C4-2B (cell line): ENCODE measurements around the gene HS3ST4.

Experiments
- H3K27ac ChIP-seq: fragments of 450-650 bp; 2 replicates; pipeline ENCODE4 v1.5.1; 2017
- ZFX ChIP-seq: fragments of 450-650 bp; IDR thresholded peaks from 2 replicates; pipeline ENCODE4 v1.6.1; 2017
- TF ChIP-seq, protein P1 (sequence below): fragments of 450-650 bp; conservative IDR thresholded peaks from 2 replicates; pipeline ENCODE4 v1.5.1; 2017; ENCODE audit warnings: mild to moderate bottlenecking

HS3ST4 gene

DNA sequence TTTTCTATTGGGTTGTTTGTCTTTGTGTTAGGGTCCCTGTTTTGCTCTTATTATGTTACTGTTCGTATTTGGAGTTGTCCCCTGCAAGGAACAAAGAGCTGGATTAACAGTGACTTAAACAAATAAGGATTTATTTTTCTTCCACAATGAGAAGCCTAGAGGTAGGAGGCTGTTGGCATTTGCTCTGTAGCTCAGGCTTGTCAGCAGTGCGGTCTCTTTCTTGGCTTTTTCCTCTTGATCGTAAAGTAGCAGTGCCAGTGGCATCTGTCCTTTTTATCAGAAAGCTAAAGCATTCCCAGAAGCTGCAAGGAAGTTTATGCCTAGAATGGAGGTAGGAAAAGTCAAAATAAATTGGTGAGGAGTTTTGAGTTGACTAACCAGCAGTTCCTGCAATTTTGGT lies 154.1 kb downstream of the HS3ST4 start:
- H3K27ac ChIP-seq, result no peak overlapping the region

DNA sequence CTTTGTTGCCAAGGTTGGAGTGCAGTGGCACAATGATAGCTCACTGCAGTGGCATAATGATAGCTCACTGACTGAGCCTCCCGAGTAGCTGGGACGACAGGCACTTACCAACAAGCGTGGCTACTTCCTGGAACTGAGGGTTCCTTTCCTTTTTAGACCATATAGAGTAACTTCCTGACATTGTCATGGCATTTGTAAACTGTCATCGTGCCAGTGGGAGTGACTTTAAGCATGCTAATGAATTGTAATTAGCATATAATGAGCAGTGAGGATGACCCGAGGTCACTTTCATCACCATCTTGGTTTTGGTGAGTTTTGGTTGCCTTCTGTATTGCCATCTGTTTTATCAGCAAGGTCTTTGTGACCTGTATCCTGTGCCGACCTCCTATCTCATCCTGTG lies 162.4 kb downstream of the HS3ST4 start:
- no peak overlapping the region for H3K27ac ChIP-seq

More for the DNA sequence above, 154.1 kb downstream of the HS3ST4 start:
- TF ChIP-seq ZFX, result no peak
- TF ChIP-seq, protein P1, sequence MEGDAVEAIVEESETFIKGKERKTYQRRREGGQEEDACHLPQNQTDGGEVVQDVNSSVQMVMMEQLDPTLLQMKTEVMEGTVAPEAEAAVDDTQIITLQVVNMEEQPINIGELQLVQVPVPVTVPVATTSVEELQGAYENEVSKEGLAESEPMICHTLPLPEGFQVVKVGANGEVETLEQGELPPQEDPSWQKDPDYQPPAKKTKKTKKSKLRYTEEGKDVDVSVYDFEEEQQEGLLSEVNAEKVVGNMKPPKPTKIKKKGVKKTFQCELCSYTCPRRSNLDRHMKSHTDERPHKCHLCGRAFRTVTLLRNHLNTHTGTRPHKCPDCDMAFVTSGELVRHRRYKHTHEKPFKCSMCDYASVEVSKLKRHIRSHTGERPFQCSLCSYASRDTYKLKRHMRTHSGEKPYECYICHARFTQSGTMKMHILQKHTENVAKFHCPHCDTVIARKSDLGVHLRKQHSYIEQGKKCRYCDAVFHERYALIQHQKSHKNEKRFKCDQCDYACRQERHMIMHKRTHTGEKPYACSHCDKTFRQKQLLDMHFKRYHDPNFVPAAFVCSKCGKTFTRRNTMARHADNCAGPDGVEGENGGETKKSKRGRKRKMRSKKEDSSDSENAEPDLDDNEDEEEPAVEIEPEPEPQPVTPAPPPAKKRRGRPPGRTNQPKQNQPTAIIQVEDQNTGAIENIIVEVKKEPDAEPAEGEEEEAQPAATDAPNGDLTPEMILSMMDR, result no peak

DNA sequence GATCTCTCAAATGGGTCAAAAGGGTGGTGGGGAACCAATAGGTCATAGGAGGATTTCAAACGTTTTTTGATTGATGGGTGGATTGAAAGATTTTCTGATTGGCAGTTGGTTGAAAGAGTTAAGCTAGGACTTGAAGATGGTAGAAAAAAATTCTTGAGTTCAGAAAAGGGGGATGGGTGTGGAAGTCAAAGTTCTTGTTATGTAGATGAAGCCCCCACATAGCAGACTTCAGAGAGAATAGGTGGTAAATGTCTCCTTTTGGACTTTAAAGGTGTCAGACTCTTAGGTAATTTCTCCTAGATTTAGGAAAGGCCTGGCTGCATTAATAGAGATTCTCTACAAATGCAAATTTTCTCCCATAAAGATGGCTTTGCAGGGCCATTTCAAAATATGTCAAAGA lies 163.3 kb downstream of the HS3ST4 start:
- no peak for TF ChIP-seq ZFX
- TF ChIP-seq, protein P1, result no peak
- H3K27ac ChIP-seq, result no peak overlapping the region

More for the DNA sequence above, 162.4 kb downstream of the HS3ST4 start:
- TF ChIP-seq, protein P1, result no peak
- no peak for TF ChIP-seq ZFX

DNA sequence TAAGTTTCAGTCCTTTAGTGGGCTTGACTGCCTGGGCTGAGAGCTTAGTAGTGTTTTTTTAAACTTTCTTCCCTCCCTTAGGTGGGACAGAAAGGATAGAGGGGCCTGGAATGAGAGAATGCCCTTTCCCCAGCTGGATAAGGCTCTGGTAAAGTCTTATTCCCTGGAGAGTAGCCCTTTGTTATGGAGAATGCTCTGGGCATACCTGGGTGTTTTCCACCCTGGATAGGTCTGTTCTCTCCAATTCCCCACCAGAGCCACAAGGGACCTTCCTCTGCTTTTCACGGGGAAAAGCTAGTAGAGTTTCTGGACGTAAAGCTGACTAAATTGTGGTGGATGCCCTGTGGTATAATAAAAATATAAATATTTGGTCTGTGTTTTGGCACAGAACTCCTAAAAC lies 164.1 kb downstream of the HS3ST4 start:
- H3K27ac ChIP-seq, result no peak overlapping the region
- no peak for TF ChIP-seq ZFX
- TF ChIP-seq, protein P1, result no peak

DNA sequence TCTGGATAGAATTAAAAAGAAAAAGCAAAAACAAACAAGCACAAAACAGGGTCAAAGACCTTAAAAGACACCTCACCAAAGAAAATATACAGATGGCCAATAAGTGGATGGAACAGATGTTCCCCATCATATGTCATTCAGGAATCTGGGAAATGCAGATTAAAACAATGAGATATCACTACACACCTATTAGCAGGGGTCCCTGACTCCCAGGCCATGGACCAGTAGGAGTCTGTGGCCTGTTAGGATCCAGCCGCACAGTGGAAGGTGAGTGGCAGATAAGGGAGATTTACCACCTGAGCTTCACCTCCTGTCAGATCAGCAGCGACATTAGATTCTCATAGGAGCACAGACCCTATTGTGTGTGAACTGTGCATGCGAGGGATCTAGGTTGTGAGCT lies 167.9 kb downstream of the HS3ST4 start:
- TF ChIP-seq, protein P1, result no peak
- no peak for TF ChIP-seq ZFX
- no peak overlapping the region for H3K27ac ChIP-seq

DNA sequence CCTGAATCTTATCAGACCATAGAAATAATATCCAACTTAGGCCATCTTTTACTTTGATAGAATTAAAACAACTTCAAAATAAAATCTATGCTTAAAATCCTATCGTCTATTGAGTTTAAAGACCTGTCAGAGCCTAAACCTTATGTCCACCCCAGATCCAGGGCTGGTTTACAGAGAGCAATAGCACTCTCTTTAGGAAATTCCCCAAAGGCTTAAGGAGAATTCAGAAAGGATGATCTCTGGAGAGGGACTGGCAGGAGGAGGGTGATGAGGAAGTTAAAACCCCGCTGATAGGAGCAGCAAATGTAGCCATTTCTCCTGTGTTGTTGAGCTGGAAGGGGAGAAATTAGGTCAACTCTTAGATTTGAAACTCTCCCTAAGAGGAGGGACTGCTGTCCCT lies 175.3 kb downstream of the HS3ST4 start:
- no peak for TF ChIP-seq ZFX
- TF ChIP-seq, protein P1, result no peak
- H3K27ac ChIP-seq, result no peak overlapping the region

DNA sequence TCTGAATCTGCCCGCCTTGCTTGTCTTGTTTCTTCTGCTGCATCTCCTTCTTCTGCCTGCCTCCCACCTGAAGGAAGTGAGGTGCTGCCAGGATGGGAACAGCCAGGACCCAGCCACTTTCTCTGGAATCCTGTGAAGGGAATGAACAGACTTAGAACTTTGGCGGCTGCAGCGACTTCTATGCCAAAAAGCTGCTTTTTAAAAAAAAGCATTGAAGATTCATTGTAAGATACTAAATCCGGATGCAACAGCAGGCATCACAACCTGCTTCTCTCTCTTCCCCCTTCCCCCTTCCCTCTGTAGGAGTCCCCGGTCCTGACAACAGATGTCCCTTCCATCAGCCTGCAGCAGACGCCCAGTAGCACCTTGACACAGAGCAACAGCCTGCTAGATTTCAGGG lies 176.3 kb downstream of the HS3ST4 start:
- TF ChIP-seq, protein P1, result no peak
- no peak for TF ChIP-seq ZFX
- no peak overlapping the region for H3K27ac ChIP-seq
